SH-SY5Y (cell line): ENCODE data around the gene SDR42E2.

Experiments used
- GATA2 ChIP-seq: IDR thresholded peaks from 2 replicates; pipeline ENCODE4 v1.6.1; 2011; ENCODE audit warnings: mild to moderate bottlenecking, low read depth, low read length
- GATA3 ChIP-seq: IDR thresholded peaks from 2 replicates; pipeline ENCODE4 v1.6.1; 2011; ENCODE audit warnings: low read depth, mild to moderate bottlenecking, low read length, moderate library complexity

DNA sequence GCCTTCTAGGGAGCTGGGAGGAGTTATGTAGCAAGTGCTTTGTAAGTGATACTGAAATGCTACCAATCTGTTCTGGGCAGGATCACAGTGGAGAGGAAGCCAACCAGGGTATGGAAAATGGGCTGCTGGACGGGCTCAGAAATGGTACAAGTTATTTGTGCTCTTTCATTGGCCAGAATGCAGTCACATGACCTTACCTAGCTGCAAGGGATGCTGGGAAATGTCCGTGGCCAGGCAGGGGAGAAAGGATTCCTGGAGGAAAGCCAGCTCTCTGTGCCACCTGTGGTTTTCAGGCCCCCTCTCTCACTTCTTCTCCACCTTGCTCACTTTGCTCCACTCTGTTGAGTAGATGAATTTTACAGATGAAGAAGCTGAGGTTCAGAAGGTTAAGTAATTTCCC is 48.5 kb downstream of the SDR42E2 start:
- no peak for TF ChIP-seq GATA2
- no peak for TF ChIP-seq GATA3
